T-cell (primary cell): ENCODE data around the gene PPM1B. TPM values are rescaled to one million over a fixed set of nuclear protein-coding genes. Genes with fewer than 3 reads are reported as not detected.
A peak's percentile ranks its signal among the peaks of the same experiment; 100 is the strongest.

Source experiments
- ATAC-seq, 4 experiments: fragments of 200-7000 bp in 3 of 4; fragments of 150-1000 bp in 1 of 4; cut with Tn5 transposase; replicated peaks in 1 of 4; 1 replicate in 3 of 4; 2 replicates in 1 of 4; pipeline ENCODE4 v1.10.0; 2021; ENCODE audit warnings: moderate library complexity in 3 of 4, mild to moderate bottlenecking in 2 of 4, moderate number of reproducible peaks in 1 of 4
- CTCF ChIA-PET, 2 donors: fragments of 300-600 bp; sonication (Branson Sonifier 250); formaldehyde crosslinking; loops; one replicate each; lab custom pipeline; 2022; ENCODE audit warnings: antibody characterized with exemption in 2 of 2; lab: Charles Lee
- POLR2A ChIA-PET, 2 donors: fragments of 300-600 bp; sonication (Branson Sonifier 250); formaldehyde crosslinking; loops; one replicate each; lab custom pipeline; 2022; ENCODE audit warnings: antibody characterized with exemption in 2 of 2; lab: Charles Lee
- DNase-seq, 35 experiments: peaks; one replicate each; pipeline versions ENCODE4 v3.0.0 to v3.0.0-alpha.2; 2013 to 2023
- H3K27ac ChIP-seq: one replicate; pipeline ENCODE4 v1.5.1; 2013; ENCODE audit warnings: low read length
- H3K27me3 ChIP-seq, 2 experiments: replicated peaks in 1 of 2; 1 replicate in 1 of 2; 2 replicates in 1 of 2; pipeline versions ENCODE4 v1.6.1 to v1.7.0; 2013; ENCODE audit warnings: low read length in 1 of 2, mixed read lengths in 1 of 2; ENCODE audit not compliant: control insufficient read depth in 2 of 2, insufficient read depth in 2 of 2; ENCODE audit errors: extremely low read depth in 1 of 2
- H3K36me3 ChIP-seq, 2 donors: 1 replicate in 1 of 2; 2 replicates in 1 of 2; pipeline versions ENCODE4 v1.6.1 to v1.7.0; 2013; ENCODE audit warnings: low read length in 1 of 2; ENCODE audit not compliant: control insufficient read depth in 2 of 2, insufficient read depth in 1 of 2; ENCODE audit errors: extremely low read depth in 1 of 2
- H3K4me1 ChIP-seq, 2 experiments: 1 replicate in 1 of 2; 2 replicates in 1 of 2; pipeline versions ENCODE4 v1.6.1 to v1.7.0; 2013; ENCODE audit warnings: low read length in 2 of 2, mixed read lengths in 1 of 2; ENCODE audit not compliant: insufficient read depth in 2 of 2, control insufficient read depth in 1 of 2; ENCODE audit errors: extremely low read depth in 1 of 2
- H3K4me3 ChIP-seq, 2 donors: 1 replicate in 1 of 2; 2 replicates in 1 of 2; pipeline versions ENCODE4 v1.5.1 to v1.7.0; 2013; ENCODE audit warnings: mild to moderate bottlenecking in 2 of 2, low read length in 1 of 2, moderate library complexity in 1 of 2; ENCODE audit not compliant: control insufficient read depth in 1 of 2; ENCODE audit errors: extremely low read depth in 1 of 2
- H3K9me3 ChIP-seq: 2 replicates; pipeline ENCODE4 v1.7.0; 2013
- H3K27ac Mint-ChIP-seq, 2 donors: one replicate each; pipeline ENCODE4 v1.8.0; 2020 to 2021; ENCODE audit warnings: mild to moderate bottlenecking in 2 of 2, mixed read lengths in 2 of 2
- H3K27me3 Mint-ChIP-seq, 2 donors: one replicate each; pipeline ENCODE4 v1.8.0; 2021 to 2022; ENCODE audit warnings: mixed read lengths in 2 of 2
- H3K36me3 Mint-ChIP-seq: one replicate; pipeline ENCODE4 v1.8.0; 2021; ENCODE audit warnings: mixed read lengths
- H3K4me1 Mint-ChIP-seq, 3 donors: one replicate each; pipeline ENCODE4 v1.8.0; 2020 to 2022; ENCODE audit warnings: mixed read lengths in 3 of 3, mild to moderate bottlenecking in 1 of 3
- H3K4me3 Mint-ChIP-seq, 3 donors: one replicate each; pipeline ENCODE4 v1.8.0; 2020 to 2022; ENCODE audit warnings: mild to moderate bottlenecking in 3 of 3, mixed read lengths in 3 of 3, moderate library complexity in 3 of 3
- H3K9me3 Mint-ChIP-seq, 3 donors: one replicate each; pipeline ENCODE4 v1.8.0; 2020 to 2022; ENCODE audit warnings: mixed read lengths in 3 of 3
- WGBS: methylation state at CpG from one replicate; pipeline ENCODE4 v1.1.5; 2013; ENCODE audit warnings: missing lambda C conversion rate; ENCODE audit not compliant: insufficient coverage; 5-methylcytosine and 5-hydroxymethylcytosine counted together
- total RNA-seq, 35 experiments: library from RNA in 6 of 35; stranded (reverse) in 6 of 35; fragments of 120-200 nt in 1 of 35; gene quantifications; one replicate each; pipeline versions ENCODE4 v1.2.1 to v1.2.4 and lab custom pipeline; 2013 to 2026

Gene PPM1B
- total RNA-seq, 5 donors from 2014 or later (not counting 1 experiment from before 2014, with no cell fraction given): 58.9 to 78.7 (median 70.3) TPM

GRCh38 chr2:44167311-44167907 is 1.3 kb upstream of the PPM1B start:
- POLR2A ChIA-PET: interaction anchor here in 1 of 2 donors (0.6 to 2.5 kb wide), 2 partner anchors 174 to 194 kb away, joined by 6 to 24 read pairs; partner anchors contain the start of genes CAMKMT and PREPL
- peak overlapping the region; percentile 98 for H3K27ac ChIP-seq
- 15% methylated on average over 11 of the region's 18 CpGs for WGBS
- peak in 1 of 35 experiments; percentile 3 for DNase-seq
- Mint-ChIP-seq H3K4me3 (peak overlapping the region; percentile 92 to 98 (median 95)), H3K27ac (peak overlapping the region; percentile 100), H3K36me3 (no peaks in the 10 kb centered on the region), H3K4me1 (peaks cover 32 to 33% (median 32%) of the 10 kb centered on the region in 3 donors), H3K9me3 (peaks cover 0 to 5% (median 5%) of the 10 kb centered on the region in 3 donors), H3K27me3 (no peaks in the 10 kb centered on the region)
- H3K4me1 ChIP-seq: peaks cover 12 to 14% of the 10 kb centered on the region in 2 experiments
- CTCF ChIA-PET: no interaction called here
- H3K4me3 ChIP-seq: peak overlapping the region; percentile 73 to 96
- ATAC-seq: peak in 2 of 4 experiments; percentile 6 to 33
- H3K9me3 ChIP-seq: no peaks in the 10 kb centered on the region
- no peaks in the 10 kb centered on the region for H3K36me3 ChIP-seq
- no peaks in the 10 kb centered on the region for H3K27me3 ChIP-seq

DNA sequence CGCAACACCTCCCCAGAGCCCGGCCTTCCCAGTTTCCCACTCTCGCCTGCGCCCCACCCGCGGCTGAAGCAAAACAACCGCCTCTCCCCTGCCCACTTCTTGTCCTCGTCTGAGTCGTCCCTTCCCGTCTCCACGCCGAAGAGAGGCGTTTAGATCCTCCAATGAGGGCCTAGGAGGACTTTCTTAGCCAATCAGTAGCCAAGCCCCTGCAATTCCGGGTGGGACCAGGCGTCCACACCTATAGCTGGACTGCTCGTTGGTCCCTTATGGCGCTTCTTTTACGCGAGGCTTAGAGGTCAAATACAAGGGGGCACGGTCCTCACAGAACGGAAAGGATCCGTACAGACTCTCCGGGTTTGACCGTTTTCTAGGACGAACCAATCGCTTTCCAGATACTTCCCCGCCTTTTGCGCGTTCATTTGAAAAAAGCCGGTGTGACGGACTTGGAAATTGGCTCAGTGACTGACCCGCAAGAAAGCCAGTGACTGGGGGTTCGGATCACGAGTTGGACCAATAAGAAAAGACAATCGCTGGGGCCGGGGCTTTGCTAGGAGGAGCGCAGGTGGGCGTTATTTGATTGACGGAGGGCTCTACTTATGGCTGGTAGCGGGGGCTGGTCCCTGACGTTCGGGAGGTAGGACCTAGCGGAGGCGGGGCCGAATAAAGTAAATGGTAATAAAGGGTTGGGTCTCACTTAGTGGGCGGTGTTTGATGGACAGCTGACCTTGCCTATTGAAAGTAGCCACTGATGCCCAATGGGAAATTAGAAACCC is 581 bp upstream of the PPM1B start:
- Mint-ChIP-seq H3K4me1 (peaks cover 39 to 40% (median 39%) of the 10 kb centered on the region in 3 donors), H3K27ac (peak overlapping the region; percentile 100), H3K36me3 (no peaks in the 10 kb centered on the region), H3K4me3 (peak overlapping the region; percentile 92 to 98 (median 95)), H3K9me3 (peaks cover 0 to 5% (median 5%) of the 10 kb centered on the region in 3 donors), H3K27me3 (no peaks in the 10 kb centered on the region)
- H3K27ac ChIP-seq: peak overlapping the region; percentile 98
- peak overlapping the region; percentile 73 to 96 for H3K4me3 ChIP-seq
- DNase-seq (peak; percentile 82 to 100 (median 98)), ATAC-seq (peak; percentile 80 to 83 (median 81))
- H3K4me1 ChIP-seq: peaks cover 14 to 19% of the 10 kb centered on the region in 2 experiments
- no peaks in the 10 kb centered on the region for H3K9me3 ChIP-seq
- ChIA-PET POLR2A (interaction anchor here (0.6 to 2.5 kb wide), 7 partner anchors 10 to 645 kb away, joined by 3 to 24 read pairs (median 4); partner anchors contain the start of genes CAMKMT (in 1 of the 2) and PREPL (in 1 of the 2)), CTCF (interaction anchor here in 1 of 2 donors (0.6 to 1.1 kb wide), 2 partner anchors 191 to 193 kb away, joined by 3 to 4 read pairs; partner anchors contain the start of genes CAMKMT and PREPL)
- no peaks in the 10 kb centered on the region for H3K27me3 ChIP-seq
- H3K36me3 ChIP-seq: no peaks in the 10 kb centered on the region
- WGBS: 0% methylated on average over 44 of the region's 46 CpGs

GRCh38 chr2:44169155-44169898 is 652 bp downstream of the PPM1B start:
- Mint-ChIP-seq H3K36me3 (no peaks in the 10 kb centered on the region), H3K4me1 (peaks cover 49 to 50% (median 49%) of the 10 kb centered on the region in 3 donors), H3K9me3 (peaks cover 0 to 5% (median 5%) of the 10 kb centered on the region in 3 donors), H3K4me3 (peak overlapping the region; percentile 92 to 98 (median 95)), H3K27ac (peak overlapping the region; percentile 99 to 100), H3K27me3 (no peaks in the 10 kb centered on the region)
- Histone ChIP-seq H3K4me1 (peaks cover 17 to 23% of the 10 kb centered on the region in 2 experiments), H3K36me3 (no peaks in the 10 kb centered on the region), H3K9me3 (no peaks in the 10 kb centered on the region), H3K27me3 (no peaks in the 10 kb centered on the region), H3K27ac (peak overlapping the region; percentile 87), H3K4me3 (peak overlapping the region; percentile 88 to 93)
- ChIA-PET POLR2A (interaction anchor here (0.6 to 1.3 kb wide), 2 partner anchors 12 kb away, joined by 3 to 5 read pairs; no protein-coding TSS in a partner anchor), CTCF (interaction anchor here (0.6 to 1.1 kb wide), 3 partner anchors 13 to 192 kb away, joined by 3 to 4 read pairs (median 3); partner anchors contain the start of genes CAMKMT (in 1 of the 2) and PREPL (in 1 of the 2))
- under 1% methylated on average over 36 of the region's 54 CpGs for WGBS
- DNase-seq (peak; percentile 18 to 72 (median 45)), ATAC-seq (peak in 2 of 4 experiments; percentile 5 to 9)

- H3K27ac Mint-ChIP-seq: peak overlapping the region; percentile 93 to 94
- POLR2A ChIA-PET: interaction anchor here (0.6 to 1.3 kb wide), 4 partner anchors 11 to 43 kb away, joined by 3 to 8 read pairs (median 4); no protein-coding TSS in a partner anchor
Measured at GRCh38 chr2:44170311-44170717, 1.6 kb downstream of the PPM1B start.

DNA sequence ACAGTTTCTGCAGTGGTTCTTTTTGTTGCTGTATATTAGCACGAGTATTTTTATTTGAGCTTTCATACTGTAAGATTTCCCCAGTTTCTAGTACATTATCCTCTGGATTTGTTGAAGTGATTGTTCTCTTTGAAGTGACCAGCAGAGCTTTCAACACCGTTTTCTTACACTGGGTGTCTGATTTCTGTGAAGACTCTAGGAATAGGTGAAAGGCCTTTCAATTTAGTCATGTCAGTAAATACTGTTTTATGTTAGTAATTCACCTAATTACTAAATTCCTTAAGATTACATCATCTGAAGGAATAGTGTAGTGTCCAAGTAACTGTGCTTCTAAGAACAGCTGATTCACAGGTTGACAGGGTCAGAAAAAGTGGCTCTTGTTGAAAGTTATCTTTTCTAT is 2.3 kb downstream of the PPM1B start:
- Mint-ChIP-seq H3K9me3 (no peaks in the 10 kb centered on the region), H3K4me3 (peak overlapping the region; percentile 92 to 98 (median 94)), H3K27me3 (no peaks in the 10 kb centered on the region), H3K27ac (peak overlapping the region; percentile 15 to 82), H3K36me3 (peaks cover 3% of the 10 kb centered on the region), H3K4me1 (peaks cover 66% of the 10 kb centered on the region in 3 donors)
- no peak overlapping the region for H3K27ac ChIP-seq
- no peaks in the 10 kb centered on the region for H3K9me3 ChIP-seq
- no peaks in the 10 kb centered on the region for H3K27me3 ChIP-seq
- DNase-seq (no peak), ATAC-seq (no peak)
- peak overlapping the region; percentile 4 to 32 for H3K4me3 ChIP-seq
- CTCF ChIA-PET: interaction anchor here (0.6 to 1.3 kb wide), 2 partner anchors 18 to 31 kb away, joined by 3 read pairs; no protein-coding TSS in a partner anchor
- POLR2A ChIA-PET: interaction anchor here (0.7 to 1.3 kb wide), 2 partner anchors 10 to 560 kb away, joined by 4 to 5 read pairs; no protein-coding TSS in a partner anchor
- WGBS: no CpG with 5 or more reads among the region's 2 CpGs
- H3K4me1 ChIP-seq: peaks cover 21 to 33% of the 10 kb centered on the region in 2 experiments
- H3K36me3 ChIP-seq: no peaks in the 10 kb centered on the region

More at GRCh38 chr2:44170311-44170717, 1.6 kb downstream of the PPM1B start:
- ATAC-seq: no peak
- 40% methylated on average over 1 of the region's 3 CpGs for WGBS
- CTCF ChIA-PET: interaction anchor here (0.5 to 1.3 kb wide), 4 partner anchors 14 to 685 kb away, joined by 3 to 6 read pairs (median 4); no protein-coding TSS in a partner anchor
- no peak for DNase-seq
- peaks cover under 1% of the 10 kb centered on the region for H3K36me3 Mint-ChIP-seq
- H3K4me1 ChIP-seq: peaks cover 20 to 29% of the 10 kb centered on the region in 2 experiments
- no peaks in the 10 kb centered on the region for H3K36me3 ChIP-seq
- peak overlapping the region; percentile 88 to 93 for H3K4me3 ChIP-seq
- peak overlapping the region; percentile 92 to 98 (median 94) for H3K4me3 Mint-ChIP-seq
- no peaks in the 10 kb centered on the region for H3K27me3 Mint-ChIP-seq
- H3K27me3 ChIP-seq: no peaks in the 10 kb centered on the region
- H3K9me3 Mint-ChIP-seq: no peaks in the 10 kb centered on the region
- H3K27ac ChIP-seq: no peak overlapping the region
- peaks cover 59% of the 10 kb centered on the region in 3 donors for H3K4me1 Mint-ChIP-seq
- H3K9me3 ChIP-seq: no peaks in the 10 kb centered on the region
